ENCODE results near the gene ARIH1. TPM values are rescaled to one million over a fixed set of nuclear protein-coding genes. Genes with fewer than 3 reads are reported as not detected.

ARIH1 gene
- polyA plus RNA-seq, 1 of the 3 experiments (the other 2 are of a cell fraction) = 48.3 TPM

- Histone ChIP-seq H3K36me3 (replicated peaks in 1 of 2; ENCODE audit: control insufficient read depth in 1 of 2, insufficient read depth in 2 of 2, low read length in 1 of 2) (peaks cover 2 to 20% of the 10 kb centered on the region in 2 experiments), H3K4me2 (no peak overlapping the region), H3F3A (replicated peaks; ENCODE audit: insufficient read depth) (peaks cover 4% of the 10 kb centered on the region), H3K9me3 (no peaks in the 10 kb centered on the region), H3K4me3 (ENCODE audit: low read depth in 2 of 2, low read length in 1 of 2) (no peak overlapping the region), H3K9me2 (no peaks in the 10 kb centered on the region), H2AFZ (ENCODE audit: low read depth) (no peak overlapping the region), H3K27ac (ENCODE audit: low read depth in 2 of 2, low read length in 1 of 2) (no peak overlapping the region), H3K9ac (no peak overlapping the region), H3K4me1 (ENCODE audit: control insufficient read depth in 1 of 2, insufficient read depth in 2 of 2, low read depth in 1 of 2, low read length in 1 of 2) (peaks cover 0 to 3% of the 10 kb centered on the region in 2 experiments; a peak in 2 of 4 replicates), H3K27me3 (ENCODE audit: insufficient read depth) (no peaks in the 10 kb centered on the region), H4K20me1 (ENCODE audit: insufficient read depth) (peaks cover 98% of the 10 kb centered on the region), H3K79me2 (ENCODE audit: insufficient read depth) (peaks cover 100% of the 10 kb centered on the region)
- TF ChIP-seq, protein P1, sequence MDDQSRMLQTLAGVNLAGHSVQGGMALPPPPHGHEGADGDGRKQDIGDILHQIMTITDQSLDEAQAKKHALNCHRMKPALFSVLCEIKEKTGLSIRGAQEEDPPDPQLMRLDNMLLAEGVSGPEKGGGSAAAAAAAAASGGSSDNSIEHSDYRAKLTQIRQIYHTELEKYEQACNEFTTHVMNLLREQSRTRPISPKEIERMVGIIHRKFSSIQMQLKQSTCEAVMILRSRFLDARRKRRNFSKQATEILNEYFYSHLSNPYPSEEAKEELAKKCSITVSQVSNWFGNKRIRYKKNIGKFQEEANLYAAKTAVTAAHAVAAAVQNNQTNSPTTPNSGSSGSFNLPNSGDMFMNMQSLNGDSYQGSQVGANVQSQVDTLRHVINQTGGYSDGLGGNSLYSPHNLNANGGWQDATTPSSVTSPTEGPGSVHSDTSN (IDR thresholded peaks at IDR 0.05) = no peak
- TF ChIP-seq YY1 (IDR thresholded peaks at IDR 0.05; ENCODE audit: low read depth) (no peak), FOSL2 (IDR thresholded peaks at IDR 0.05; ENCODE audit: borderline replicate concordance, low read depth) (no peak), TEAD4 (IDR thresholded peaks at IDR 0.05; ENCODE audit: borderline replicate concordance, insufficient read depth) (no peak), GABPA (IDR thresholded peaks at IDR 0.05; ENCODE audit: low read depth) (no peak), FOXJ3 (CRISPR knock-in tag; IDR thresholded peaks at IDR 0.05) (no peak), GATA2 (CRISPR knock-in tag; IDR thresholded peaks at IDR 0.05) (no peak), SIN3A (IDR thresholded peaks at IDR 0.05; ENCODE audit: borderline replicate concordance, low read depth, low read length) (no peak), FOXM1 (IDR thresholded peaks at IDR 0.05; ENCODE audit: low read depth) (no peak), TCF12 (IDR thresholded peaks at IDR 0.05) (no peak), EP300 (IDR thresholded peaks at IDR 0.05; ENCODE audit: borderline replicate concordance in 1 of 2, low read depth in 1 of 2, low read length in 1 of 2) (no peak), MEF2A (IDR thresholded peaks at IDR 0.05; ENCODE audit: borderline replicate concordance, low read depth) (no peak), RAD21 (IDR thresholded peaks at IDR 0.05; ENCODE audit: low read length) (no peak), RFX5 (IDR thresholded peaks at IDR 0.05; ENCODE audit: low read length) (no peak), NFIC (IDR thresholded peaks at IDR 0.05; ENCODE audit: borderline replicate concordance) (no peak), CHD2 (IDR thresholded peaks at IDR 0.05; ENCODE audit: low read length, partially characterized antibody) (no peak)
- TF ChIP-seq, protein P2, sequence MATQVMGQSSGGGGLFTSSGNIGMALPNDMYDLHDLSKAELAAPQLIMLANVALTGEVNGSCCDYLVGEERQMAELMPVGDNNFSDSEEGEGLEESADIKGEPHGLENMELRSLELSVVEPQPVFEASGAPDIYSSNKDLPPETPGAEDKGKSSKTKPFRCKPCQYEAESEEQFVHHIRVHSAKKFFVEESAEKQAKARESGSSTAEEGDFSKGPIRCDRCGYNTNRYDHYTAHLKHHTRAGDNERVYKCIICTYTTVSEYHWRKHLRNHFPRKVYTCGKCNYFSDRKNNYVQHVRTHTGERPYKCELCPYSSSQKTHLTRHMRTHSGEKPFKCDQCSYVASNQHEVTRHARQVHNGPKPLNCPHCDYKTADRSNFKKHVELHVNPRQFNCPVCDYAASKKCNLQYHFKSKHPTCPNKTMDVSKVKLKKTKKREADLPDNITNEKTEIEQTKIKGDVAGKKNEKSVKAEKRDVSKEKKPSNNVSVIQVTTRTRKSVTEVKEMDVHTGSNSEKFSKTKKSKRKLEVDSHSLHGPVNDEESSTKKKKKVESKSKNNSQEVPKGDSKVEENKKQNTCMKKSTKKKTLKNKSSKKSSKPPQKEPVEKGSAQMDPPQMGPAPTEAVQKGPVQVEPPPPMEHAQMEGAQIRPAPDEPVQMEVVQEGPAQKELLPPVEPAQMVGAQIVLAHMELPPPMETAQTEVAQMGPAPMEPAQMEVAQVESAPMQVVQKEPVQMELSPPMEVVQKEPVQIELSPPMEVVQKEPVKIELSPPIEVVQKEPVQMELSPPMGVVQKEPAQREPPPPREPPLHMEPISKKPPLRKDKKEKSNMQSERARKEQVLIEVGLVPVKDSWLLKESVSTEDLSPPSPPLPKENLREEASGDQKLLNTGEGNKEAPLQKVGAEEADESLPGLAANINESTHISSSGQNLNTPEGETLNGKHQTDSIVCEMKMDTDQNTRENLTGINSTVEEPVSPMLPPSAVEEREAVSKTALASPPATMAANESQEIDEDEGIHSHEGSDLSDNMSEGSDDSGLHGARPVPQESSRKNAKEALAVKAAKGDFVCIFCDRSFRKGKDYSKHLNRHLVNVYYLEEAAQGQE (IDR thresholded peaks at IDR 0.05; ENCODE audit: low read depth, low read length) = no peak
- WGBS (ENCODE audit: low lambda C conversion rate) = 95% methylated on average over 6 of the region's 6 CpGs
- ChIA-PET CTCF (interaction anchor here (1.1 to 2.0 kb wide), 3 partner anchors 8 to 12 kb away, joined by 3 to 6 read pairs (median 4); no protein-coding TSS in a partner anchor), POLR2A (no interaction called here)
- DNase-seq = no peak
Observed at GRCh38 chr15:72483279-72483678, 9.1 kb downstream of the ARIH1 start.

Measured in SK-N-SH (cell line).